22Rv1 (cell line): Measurements from ENCODE around the gene ADAMTS18.

ENCODE experiments used
- H3K27ac ChIP-seq: fragments of 450-650 bp; 2 replicates; pipeline ENCODE4 v1.5.1; 2017
- ZFX ChIP-seq: fragments of 450-650 bp; IDR thresholded peaks from 2 replicates; pipeline ENCODE4 v1.6.1; 2017; ENCODE audit warnings: antibody characterized with exemption, borderline replicate concordance
- TF ChIP-seq, protein P1 (sequence below): fragments of 450-650 bp; IDR thresholded peaks from 2 replicates; pipeline ENCODE4 v1.5.1; 2017; ENCODE audit warnings: mild to moderate bottlenecking

The ADAMTS18 gene

DNA sequence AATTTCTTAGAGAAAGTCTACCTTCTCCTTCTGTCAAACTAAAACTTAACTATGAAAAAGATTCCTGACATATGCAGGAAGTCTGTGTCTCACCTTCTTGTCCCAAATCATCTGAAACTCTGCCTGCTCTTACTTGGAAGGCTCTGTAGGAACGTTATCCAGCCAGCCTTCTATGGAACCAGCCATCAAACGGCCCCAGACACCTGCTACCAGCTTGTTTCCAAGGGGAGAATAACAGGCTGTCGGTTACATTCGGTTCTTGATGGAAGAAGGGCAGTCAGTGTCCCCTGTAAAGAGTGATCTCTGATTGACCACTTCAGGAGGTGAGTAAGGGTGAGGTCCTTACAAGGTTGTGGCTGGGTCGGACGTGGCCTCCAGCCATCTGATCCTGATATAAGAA lies 1.7 kb downstream of the ADAMTS18 start:
- no peak overlapping the region for H3K27ac ChIP-seq
- TF ChIP-seq ZFX: no peak
- TF ChIP-seq, protein P1, sequence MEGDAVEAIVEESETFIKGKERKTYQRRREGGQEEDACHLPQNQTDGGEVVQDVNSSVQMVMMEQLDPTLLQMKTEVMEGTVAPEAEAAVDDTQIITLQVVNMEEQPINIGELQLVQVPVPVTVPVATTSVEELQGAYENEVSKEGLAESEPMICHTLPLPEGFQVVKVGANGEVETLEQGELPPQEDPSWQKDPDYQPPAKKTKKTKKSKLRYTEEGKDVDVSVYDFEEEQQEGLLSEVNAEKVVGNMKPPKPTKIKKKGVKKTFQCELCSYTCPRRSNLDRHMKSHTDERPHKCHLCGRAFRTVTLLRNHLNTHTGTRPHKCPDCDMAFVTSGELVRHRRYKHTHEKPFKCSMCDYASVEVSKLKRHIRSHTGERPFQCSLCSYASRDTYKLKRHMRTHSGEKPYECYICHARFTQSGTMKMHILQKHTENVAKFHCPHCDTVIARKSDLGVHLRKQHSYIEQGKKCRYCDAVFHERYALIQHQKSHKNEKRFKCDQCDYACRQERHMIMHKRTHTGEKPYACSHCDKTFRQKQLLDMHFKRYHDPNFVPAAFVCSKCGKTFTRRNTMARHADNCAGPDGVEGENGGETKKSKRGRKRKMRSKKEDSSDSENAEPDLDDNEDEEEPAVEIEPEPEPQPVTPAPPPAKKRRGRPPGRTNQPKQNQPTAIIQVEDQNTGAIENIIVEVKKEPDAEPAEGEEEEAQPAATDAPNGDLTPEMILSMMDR: no peak

- no peak for TF ChIP-seq ZFX
- TF ChIP-seq, protein P1: no peak
Measured at GRCh38 chr16:77432264-77432663, 2.6 kb downstream of the ADAMTS18 start.

DNA sequence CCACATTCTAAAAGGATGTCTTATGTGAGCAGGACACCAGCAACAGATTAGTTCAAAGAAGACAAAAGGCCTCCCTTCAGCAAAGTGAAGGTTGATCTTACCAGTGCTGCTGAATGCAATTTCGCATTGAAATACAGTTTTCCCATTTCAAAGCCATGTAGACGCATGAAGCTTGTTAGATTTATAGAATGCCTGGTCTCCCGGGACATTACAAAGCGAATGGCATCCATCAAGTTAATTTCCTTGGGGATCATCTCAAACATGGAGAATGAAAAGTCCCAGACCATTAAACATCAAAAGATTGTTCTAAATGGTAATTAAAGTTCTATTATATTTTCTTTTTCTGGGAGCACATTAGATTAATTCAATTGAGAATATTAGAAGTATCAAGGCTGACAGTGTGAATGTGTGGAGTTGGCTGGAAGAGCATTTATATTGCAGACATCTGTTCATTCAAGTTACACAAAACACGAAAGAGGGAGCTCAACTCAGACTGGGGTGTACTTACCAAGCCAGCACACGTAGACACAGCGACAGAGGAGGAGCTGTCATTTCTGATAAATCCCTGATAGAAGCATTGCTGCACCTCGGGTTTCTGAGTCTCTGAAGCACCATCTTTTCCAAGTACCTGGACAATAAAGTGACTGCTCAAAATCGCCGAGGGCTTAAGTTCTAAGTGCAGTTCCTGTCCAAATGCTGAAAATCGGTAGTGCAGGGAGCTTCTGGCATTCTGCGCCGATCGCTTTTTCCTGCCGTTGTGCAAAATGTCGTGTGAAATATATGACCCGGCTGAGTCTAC lies 3.8 kb downstream of the ADAMTS18 start:
- no peak for TF ChIP-seq ZFX
- TF ChIP-seq, protein P1: no peak
- no peak overlapping the region for H3K27ac ChIP-seq

More at GRCh38 chr16:77432264-77432663, 2.6 kb downstream of the ADAMTS18 start:
- H3K27ac ChIP-seq: no peak overlapping the region

DNA sequence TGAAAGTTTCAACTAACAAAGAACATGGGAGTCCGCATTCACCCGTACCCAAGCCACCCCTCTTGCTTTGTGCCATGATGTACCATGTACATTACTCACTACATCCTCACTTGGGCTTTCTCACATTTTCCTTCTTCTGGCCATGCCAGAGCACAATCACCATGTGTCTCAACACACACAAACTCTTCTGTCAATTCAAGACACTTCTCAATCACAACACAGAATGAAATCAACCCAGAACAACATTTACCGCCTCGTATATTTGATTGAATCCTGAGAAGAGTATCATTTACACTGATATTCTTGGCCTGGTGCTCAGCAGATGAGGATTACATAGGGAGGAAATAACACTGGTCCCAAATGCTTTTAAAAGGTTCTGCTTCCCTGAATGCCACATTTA lies 4.5 kb downstream of the ADAMTS18 start:
- no peak overlapping the region for H3K27ac ChIP-seq
- TF ChIP-seq ZFX: no peak
- TF ChIP-seq, protein P1: no peak

DNA sequence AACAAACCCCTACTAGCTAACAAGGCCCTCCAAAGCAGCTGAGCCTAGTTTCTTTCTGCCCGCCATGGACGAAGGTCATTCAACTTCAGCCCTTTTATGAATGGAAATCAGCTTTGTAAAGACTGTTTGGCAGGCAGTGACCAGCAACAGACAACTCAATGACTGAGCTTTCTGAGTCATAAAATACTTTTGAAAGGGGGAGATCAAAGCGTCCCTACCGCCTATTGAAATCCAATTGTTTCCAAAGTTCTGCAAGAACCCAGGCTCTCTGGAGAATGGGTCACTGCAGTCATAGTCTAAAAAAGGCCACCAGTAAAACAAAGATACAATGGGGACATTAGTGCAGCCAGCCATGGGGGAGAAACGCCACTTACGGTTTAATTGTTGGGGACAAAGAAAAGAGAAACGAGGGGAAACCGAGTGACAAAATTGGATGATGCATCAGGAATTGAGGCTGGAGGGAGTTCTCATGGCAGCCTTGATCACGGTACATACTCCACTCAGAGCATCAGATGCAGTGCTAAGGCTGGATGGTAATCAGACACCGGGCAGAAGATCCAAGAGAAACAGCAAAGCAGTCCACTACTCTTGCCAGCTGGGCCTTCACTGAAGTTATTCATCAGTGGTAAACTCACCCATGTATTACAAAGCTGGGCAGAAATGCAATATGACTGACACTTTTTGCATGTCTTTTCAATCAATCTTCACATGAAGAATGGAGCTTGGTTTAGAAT lies 9.8 kb downstream of the ADAMTS18 start:
- TF ChIP-seq, protein P1: no peak
- TF ChIP-seq ZFX: no peak
- no peak overlapping the region for H3K27ac ChIP-seq

GRCh38 chr16:77422196-77422784 lies 12.5 kb downstream of the ADAMTS18 start:
- no peak for TF ChIP-seq ZFX
- TF ChIP-seq, protein P1: no peak

More at GRCh38 chr16:77422196-77422784, 12.5 kb downstream of the ADAMTS18 start:
- H3K27ac ChIP-seq: no peak overlapping the region
